ENCODE data around the gene GRPEL2. TPM values are rescaled to one million over a fixed set of nuclear protein-coding genes. Genes with fewer than 3 reads are reported as not detected.

GRPEL2 gene
- total RNA-seq, 6 donors from 2014 or later = 7.3 to 22.1 (median 12.9) TPM

DNA sequence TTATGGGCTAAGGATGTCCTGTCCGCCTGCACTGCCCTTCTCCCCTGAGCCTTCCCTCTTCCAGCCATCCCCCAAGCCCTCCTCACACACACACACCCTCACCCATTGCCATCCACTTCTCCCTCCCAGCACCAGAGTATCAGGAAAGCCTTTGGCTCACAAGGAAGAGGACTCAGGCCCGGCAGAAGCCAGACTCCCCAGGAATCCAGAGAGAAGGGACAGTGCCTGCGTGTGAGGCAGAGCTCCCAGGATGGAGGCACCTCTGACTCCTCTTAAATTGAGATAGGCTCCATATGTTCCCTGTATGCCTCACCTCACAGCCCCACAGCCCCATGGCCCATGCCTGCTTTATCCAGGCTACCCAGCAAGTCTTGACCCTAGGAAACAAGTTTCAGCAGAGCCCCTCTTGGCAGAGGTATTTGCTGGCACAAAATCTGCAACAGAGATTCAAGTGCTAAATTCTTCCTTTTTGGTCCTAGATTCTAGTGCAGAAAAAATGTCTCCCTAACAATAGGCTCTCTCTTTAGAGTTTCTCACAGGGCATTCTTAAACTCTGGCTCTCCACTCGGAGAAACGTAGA is 33.0 kb downstream of the GRPEL2 start:
- H3K4me3 ChIP-seq = no peak overlapping the region
- no peak for DNase-seq
- no peaks in the 10 kb centered on the region for H3K36me3 ChIP-seq
- no peak for ATAC-seq (ENCODE audit: low FRiP score in 2 of 2)
- 68 to 78% methylated on average over 3 to 5 of the region's 5 CpGs for WGBS, 2 donors
- no peaks in the 10 kb centered on the region for H3K9me3 ChIP-seq
- peaks cover 6 to 22% (median 14%) of the 10 kb centered on the region in 4 donors for H3K4me1 ChIP-seq
- TF ChIP-seq, protein P1, sequence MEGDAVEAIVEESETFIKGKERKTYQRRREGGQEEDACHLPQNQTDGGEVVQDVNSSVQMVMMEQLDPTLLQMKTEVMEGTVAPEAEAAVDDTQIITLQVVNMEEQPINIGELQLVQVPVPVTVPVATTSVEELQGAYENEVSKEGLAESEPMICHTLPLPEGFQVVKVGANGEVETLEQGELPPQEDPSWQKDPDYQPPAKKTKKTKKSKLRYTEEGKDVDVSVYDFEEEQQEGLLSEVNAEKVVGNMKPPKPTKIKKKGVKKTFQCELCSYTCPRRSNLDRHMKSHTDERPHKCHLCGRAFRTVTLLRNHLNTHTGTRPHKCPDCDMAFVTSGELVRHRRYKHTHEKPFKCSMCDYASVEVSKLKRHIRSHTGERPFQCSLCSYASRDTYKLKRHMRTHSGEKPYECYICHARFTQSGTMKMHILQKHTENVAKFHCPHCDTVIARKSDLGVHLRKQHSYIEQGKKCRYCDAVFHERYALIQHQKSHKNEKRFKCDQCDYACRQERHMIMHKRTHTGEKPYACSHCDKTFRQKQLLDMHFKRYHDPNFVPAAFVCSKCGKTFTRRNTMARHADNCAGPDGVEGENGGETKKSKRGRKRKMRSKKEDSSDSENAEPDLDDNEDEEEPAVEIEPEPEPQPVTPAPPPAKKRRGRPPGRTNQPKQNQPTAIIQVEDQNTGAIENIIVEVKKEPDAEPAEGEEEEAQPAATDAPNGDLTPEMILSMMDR (IDR thresholded peaks at IDR 0.05) = no peak
- TF ChIP-seq EP300 (IDR thresholded peaks at IDR 0.05) (no peak), POLR2AphosphoS5 (IDR thresholded peaks at IDR 0.05) (no peak), POLR2A (IDR thresholded peaks at IDR 0.05) (no peak)
- H3K27ac ChIP-seq = no peak overlapping the region
- no peaks in the 10 kb centered on the region for H3K27me3 ChIP-seq

DNA sequence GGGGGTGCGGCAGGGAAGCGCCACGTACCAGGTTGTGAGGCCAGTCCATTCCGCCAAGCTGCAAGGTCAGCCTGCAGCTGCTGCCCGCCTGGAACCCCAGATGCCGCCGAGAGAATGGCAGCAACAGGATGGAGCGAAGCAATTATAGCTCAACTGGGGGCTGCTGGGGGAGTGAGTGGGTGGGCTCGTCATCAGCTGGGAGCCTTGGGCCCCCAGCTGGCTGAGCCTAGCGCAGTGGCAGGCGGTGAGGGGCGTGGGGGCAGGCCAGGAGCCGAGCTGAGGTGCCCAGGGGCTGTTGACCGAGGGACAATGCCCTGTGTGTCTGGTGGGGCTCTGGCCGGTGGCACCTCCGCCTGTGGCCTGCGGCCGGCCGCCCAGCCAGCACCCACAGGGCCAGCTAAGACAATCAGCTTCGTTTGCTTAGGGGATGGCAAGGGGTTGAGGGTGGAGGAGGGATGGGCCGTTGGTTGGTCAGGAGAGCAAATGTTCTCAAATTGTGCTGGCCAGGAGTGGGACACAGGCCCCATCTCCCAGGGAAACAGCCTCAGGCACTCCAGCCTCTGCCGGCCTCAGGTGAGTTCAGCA is 34.0 kb downstream of the GRPEL2 start, which contains the start of gene IL17B:
Gene IL17B, minus strand, starts transcription at position 116 of the 585 bp plus-strand sequence. Its CDS starts 67 bp downstream, at position 49.
- WGBS, 2 donors = 88 to 91% methylated on average over 11 to 22 of the region's 22 CpGs

DNA sequence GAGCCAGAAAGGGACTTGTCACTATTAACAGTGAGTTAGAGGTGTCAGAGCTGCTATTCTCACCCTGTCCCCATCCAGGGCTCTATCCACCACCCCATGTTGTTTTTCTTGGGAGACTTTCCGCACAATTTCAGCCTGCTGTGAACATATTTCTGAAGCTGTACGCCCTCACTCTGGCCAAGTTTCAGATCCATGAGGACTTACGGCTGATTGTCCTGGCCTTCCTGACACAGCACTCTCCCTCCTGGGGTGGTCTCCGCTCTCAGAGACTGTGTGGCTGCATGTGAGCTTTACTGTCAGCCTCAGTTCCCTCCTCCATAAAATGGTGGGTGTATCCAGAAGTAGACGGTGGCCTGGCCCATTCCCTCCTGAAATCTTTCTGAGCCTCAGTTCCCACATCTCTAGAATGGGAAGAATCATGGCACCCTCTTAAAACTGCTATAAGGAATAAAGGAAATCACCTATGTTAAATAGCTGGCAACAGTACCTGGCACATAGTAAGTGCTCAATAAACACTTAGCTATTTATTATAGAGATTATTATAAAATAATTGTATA is 34.6 kb downstream of the GRPEL2 start:
- H3K9me3 ChIP-seq = no peaks in the 10 kb centered on the region
- peaks cover 9 to 34% (median 27%) of the 10 kb centered on the region in 4 donors for H3K4me1 ChIP-seq
- no peak for TF ChIP-seq POLR2AphosphoS5 (IDR thresholded peaks at IDR 0.05)
- TF ChIP-seq POLR2A (IDR thresholded peaks at IDR 0.05) = no peak
- TF ChIP-seq, protein P1 (IDR thresholded peaks at IDR 0.05) = no peak
- TF ChIP-seq EP300 (IDR thresholded peaks at IDR 0.05) = no peak
- ATAC-seq (ENCODE audit: low FRiP score in 2 of 2) (no peak), DNase-seq (no peak)
- 76 to 90% methylated on average over 5 of the region's 5 CpGs for WGBS, 2 donors
- H3K36me3 ChIP-seq = no peaks in the 10 kb centered on the region
- H3K4me3 ChIP-seq = no peak overlapping the region
- no peak overlapping the region for H3K27ac ChIP-seq
- H3K27me3 ChIP-seq = no peaks in the 10 kb centered on the region

More for the DNA sequence above, 34.0 kb downstream of the GRPEL2 start, which contains the start of gene IL17B:
- TF ChIP-seq, protein P1 (IDR thresholded peaks at IDR 0.05) = no peak
- TF ChIP-seq POLR2A (IDR thresholded peaks at IDR 0.05) (no peak), EP300 (IDR thresholded peaks at IDR 0.05) (no peak), POLR2AphosphoS5 (IDR thresholded peaks at IDR 0.05) (no peak)
- Histone ChIP-seq H3K36me3 (no peaks in the 10 kb centered on the region), H3K4me1 (peaks cover 9 to 29% (median 23%) of the 10 kb centered on the region in 4 donors), H3K27me3 (no peaks in the 10 kb centered on the region), H3K4me3 (no peak within 1 kb of the TSS), H3K9me3 (no peaks in the 10 kb centered on the region), H3K27ac (no peak within 1 kb of the TSS)
- no peak for ATAC-seq (ENCODE audit: low FRiP score in 2 of 2)
- DNase-seq = peak in 1 of 2 donors; percentile 78

DNA sequence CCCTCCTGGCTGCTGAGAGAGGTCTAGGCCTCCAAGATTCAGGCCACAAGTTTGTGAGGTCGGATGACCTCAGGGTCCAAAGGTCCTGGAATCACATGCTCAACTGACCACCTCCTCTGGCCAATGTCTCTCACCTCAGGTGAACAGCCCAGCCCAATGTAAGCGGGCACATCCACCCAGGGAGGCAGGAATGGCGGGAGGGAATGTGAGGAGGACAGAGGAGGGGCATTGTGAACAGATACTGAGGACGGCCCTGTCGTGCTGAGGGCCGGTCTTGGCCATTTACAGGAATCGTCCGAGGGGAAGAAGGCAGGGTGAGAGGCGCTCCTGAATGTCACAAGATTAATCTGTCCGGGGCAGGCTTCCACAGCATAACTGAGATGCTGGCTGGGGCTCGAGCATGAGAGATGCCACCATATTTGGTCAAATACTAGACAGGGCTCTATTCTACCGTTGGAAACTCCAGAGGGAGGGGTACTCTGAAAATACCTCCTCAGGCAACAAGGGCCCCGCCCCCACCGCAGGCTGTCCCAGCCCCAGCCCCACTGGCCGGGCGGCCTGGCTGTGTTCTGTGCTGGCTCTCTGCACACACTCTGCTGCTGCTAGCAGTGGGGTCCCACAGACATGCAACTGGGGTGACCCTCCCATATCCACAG is 35.3 kb downstream of the GRPEL2 start:
- 75 to 77% methylated on average over 15 to 16 of the region's 16 CpGs for WGBS, 2 donors
- no peaks in the 10 kb centered on the region for H3K9me3 ChIP-seq
- ATAC-seq (ENCODE audit: low FRiP score in 2 of 2) (no peak), DNase-seq (no peak)
- no peaks in the 10 kb centered on the region for H3K27me3 ChIP-seq
- peak overlapping the region in 2 of 4 donors; percentile 21 to 74 for H3K27ac ChIP-seq
- H3K4me1 ChIP-seq = peaks cover 12 to 38% (median 27%) of the 10 kb centered on the region in 4 donors
- no peak for TF ChIP-seq POLR2AphosphoS5 (IDR thresholded peaks at IDR 0.05)
- H3K36me3 ChIP-seq = no peaks in the 10 kb centered on the region
- no peak overlapping the region for H3K4me3 ChIP-seq

Data from upper lobe of left lung (tissue), 6 donors.